IgD-negative memory B cell (primary cell): ENCODE measurements around the gene SMAP1. TPM values are rescaled to one million over a fixed set of nuclear protein-coding genes. Genes with fewer than 3 reads are reported as not detected.

ENCODE experiments used
- H3K27ac Mint-ChIP-seq, 3 donors: one replicate each; pipeline ENCODE4 v1.8.0; 2020 to 2022; ENCODE audit warnings: mild to moderate bottlenecking in 3 of 3, mixed read lengths in 3 of 3, moderate library complexity in 1 of 3
- H3K27me3 Mint-ChIP-seq: one replicate; pipeline ENCODE4 v1.8.0; 2021; ENCODE audit warnings: mixed read lengths
- H3K36me3 Mint-ChIP-seq: one replicate; pipeline ENCODE4 v1.8.0; 2020; ENCODE audit warnings: mild to moderate bottlenecking, mixed read lengths
- H3K4me1 Mint-ChIP-seq, 3 donors: one replicate each; pipeline ENCODE4 v1.8.0; 2020 to 2022; ENCODE audit warnings: mixed read lengths in 3 of 3, mild to moderate bottlenecking in 1 of 3
- H3K4me3 Mint-ChIP-seq, 4 donors: one replicate each; pipeline ENCODE4 v1.8.0; 2020 to 2022; ENCODE audit warnings: mild to moderate bottlenecking in 4 of 4, mixed read lengths in 4 of 4, moderate library complexity in 3 of 4
- H3K9me3 Mint-ChIP-seq, 3 donors: one replicate each; pipeline ENCODE4 v1.8.0; 2020 to 2021; ENCODE audit warnings: mixed read lengths in 3 of 3, mild to moderate bottlenecking in 1 of 3
- polyA plus RNA-seq: library from polyadenylated mRNA; unstranded; fragments of 300-500 nt; fragmentation: Illumina TruSeq; gene quantifications from one replicate; pipeline ENCODE4 v1.2.3, GENCODE V29; 2021

SMAP1 gene
- polyA plus RNA-seq, 1 donor from 2014 or later = 18.2 TPM

DNA sequence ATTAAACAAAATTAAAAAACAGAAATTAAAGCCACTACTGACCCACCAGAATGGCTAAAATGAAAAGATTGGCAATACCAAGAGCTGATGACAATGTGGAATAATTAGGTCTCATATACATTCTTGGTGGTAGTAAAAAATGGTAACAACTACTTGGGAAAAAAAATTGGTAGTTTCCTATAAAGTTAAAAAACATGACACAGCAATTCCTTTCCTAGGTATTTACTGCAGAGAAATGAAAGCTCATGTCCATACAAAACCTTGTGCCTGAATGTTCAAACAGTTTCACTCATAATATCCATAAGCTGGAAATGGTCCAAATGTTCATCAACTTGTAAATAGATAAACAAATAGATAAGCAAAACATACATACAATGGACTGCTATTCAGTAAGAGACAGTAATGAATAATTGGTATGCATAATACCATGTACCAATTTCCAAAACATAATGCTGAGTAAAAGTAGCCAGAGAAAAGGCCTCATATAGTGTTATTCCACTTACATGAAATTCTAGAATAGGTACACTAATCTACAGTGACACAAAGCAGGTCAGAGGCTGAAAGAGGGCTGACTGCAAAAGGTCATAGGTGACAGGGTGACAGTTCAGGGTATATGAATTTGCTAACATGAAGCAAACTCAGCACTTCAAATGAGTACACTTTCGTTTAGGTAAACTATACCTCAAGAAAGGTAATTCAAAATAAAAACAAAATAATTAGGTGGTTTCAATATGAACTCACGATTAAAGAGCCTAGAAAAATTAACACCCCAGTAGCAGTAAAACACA is 236.2 kb downstream of the SMAP1 start:
- Mint-ChIP-seq H3K36me3 (peaks cover 2% of the 10 kb centered on the region), H3K27me3 (peaks cover 3% of the 10 kb centered on the region), H3K9me3 (no peaks in the 10 kb centered on the region), H3K27ac (no peak overlapping the region), H3K4me1 (no peaks in the 10 kb centered on the region), H3K4me3 (no peak overlapping the region)

DNA sequence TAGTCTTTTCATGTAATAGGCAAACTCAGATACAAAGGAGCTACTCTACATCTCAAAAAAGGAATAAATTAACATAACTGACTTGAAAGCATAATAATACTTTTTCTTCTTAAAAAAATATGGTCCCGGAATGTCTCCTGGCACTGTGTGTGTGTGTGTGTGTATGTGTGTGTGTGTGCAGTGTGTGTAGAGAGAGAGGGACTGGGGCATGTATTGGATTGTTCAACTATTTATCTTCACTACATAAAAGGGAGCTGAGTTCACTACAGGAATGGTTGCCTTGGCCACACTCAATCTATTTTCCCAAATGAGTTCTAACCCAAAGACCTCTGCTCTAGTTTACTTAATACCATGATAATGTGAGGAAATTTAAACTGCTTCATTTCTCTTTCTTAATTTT is 238.1 kb downstream of the SMAP1 start:
- Mint-ChIP-seq H3K4me1 (no peaks in the 10 kb centered on the region), H3K9me3 (no peaks in the 10 kb centered on the region), H3K36me3 (peaks cover 2% of the 10 kb centered on the region), H3K4me3 (no peak overlapping the region), H3K27ac (no peak overlapping the region), H3K27me3 (peaks cover 3% of the 10 kb centered on the region)

Other genes with a start within 250 kb of the SMAP1 start
- 10.9 TPM for gene SDHAF4, start 101.0 kb upstream of the SMAP1 start, polyA plus RNA-seq